Prostate gland (tissue), 2 donors: ENCODE results near the gene UBALD2. TPM values are rescaled to one million over a fixed set of nuclear protein-coding genes. Genes with fewer than 3 reads are reported as not detected.

Experiments
- DNase-seq: peaks from one replicate; pipeline ENCODE4 v3.0.0-alpha.2; 2019; ENCODE audit warnings: low spot score
- H3K27ac ChIP-seq, 2 donors: fragments of 200-600 bp; sonication (generic); 2 replicates each; pipeline ENCODE4 v1.5.1; 2017 to 2019
- H3K27me3 ChIP-seq: fragments of 200-600 bp; sonication (generic); replicated peaks from 2 replicates; pipeline ENCODE4 v1.5.1; 2019; ENCODE audit not compliant: insufficient read depth
- H3K36me3 ChIP-seq, 2 donors: fragments of 200-600 bp; sonication (generic); 1 replicate in 1 of 2; 2 replicates in 1 of 2; pipeline versions ENCODE4 v1.5.1 to v1.8.1; 2017 to 2019
- H3K4me1 ChIP-seq: fragments of 200-600 bp; sonication (generic); replicated peaks from 2 replicates; pipeline ENCODE4 v1.5.1; 2019
- H3K4me3 ChIP-seq, 2 donors: fragments of 200-600 bp; sonication (generic); 2 replicates each; pipeline ENCODE4 v1.5.1; 2017 to 2019
- H3K9me3 ChIP-seq: fragments of 200-600 bp; sonication (generic); 2 replicates; pipeline ENCODE4 v1.5.1; 2017
- CTCF ChIP-seq, 4 experiments: fragments of 200-600 bp in 2 of 4; fragments of 450-650 bp in 2 of 4; sonication (generic) in 2 of 4; IDR thresholded peaks; 1 replicate in 3 of 4; 2 replicates in 1 of 4; pipeline ENCODE4 v1.5.1; 2016 to 2019; ENCODE audit warnings: antibody characterized with exemption in 4 of 4, mild to moderate bottlenecking in 2 of 4, moderate library complexity in 2 of 4
- POLR2A ChIP-seq: fragments of 450-650 bp; IDR thresholded peaks from one replicate; pipeline ENCODE4 v1.6.1; 2016; ENCODE audit warnings: antibody characterized with exemption, mild to moderate bottlenecking
- POLR2AphosphoS5 ChIP-seq: sonication (generic); formaldehyde crosslinking; IDR thresholded peaks from one replicate; pipeline ENCODE4 v1.6.1; 2017; ENCODE audit warnings: antibody characterized with exemption
- WGBS: methylation state at CpG from one replicate; pipeline ENCODE4 v1.1.5; 2018; 5-methylcytosine and 5-hydroxymethylcytosine counted together
- intact Hi-C: fragments of 100-400 bp; cut with DNase I; formaldehyde crosslinking; loops from one replicate; pipeline ENCODE4 v1.14.2; 2022
- total RNA-seq, 2 donors: library from RNA; depleted of rRNA; stranded (reverse); fragments of >200 nt; gene quantifications; one replicate each; pipeline ENCODE4 v1.1.0, GENCODE V29; 2016

The UBALD2 gene
- total RNA-seq, 2 donors from 2014 or later, result 19.4 to 19.7 TPM

- no peak overlapping the region for H3K27ac ChIP-seq
- TF ChIP-seq POLR2AphosphoS5 (no peak), POLR2A (no peak), CTCF (IDR thresholded peaks at IDR 0.05) (no peak)
- no peak overlapping the region for H3K4me3 ChIP-seq
- no peaks in the 10 kb centered on the region for H3K9me3 ChIP-seq
- WGBS, result 88% methylated on average over 19 of the region's 19 CpGs
- H3K27me3 ChIP-seq, result no peaks in the 10 kb centered on the region
- no peaks in the 10 kb centered on the region for H3K36me3 ChIP-seq
- DNase-seq, result no peak
- peaks cover 6% of the 10 kb centered on the region for H3K4me1 ChIP-seq
- intact Hi-C loops, result loop anchor here (1.0 to 10.0 kb wide), 3 partner anchors 96 to 264 kb away; no protein-coding TSS in a partner anchor
Observed at GRCh38 chr17:76278268-76278908, 13.2 kb downstream of the UBALD2 start.

GRCh38 chr17:76278952-76279741, 14.0 kb downstream of the UBALD2 start:
- no peaks in the 10 kb centered on the region for H3K9me3 ChIP-seq
- peaks cover 6% of the 10 kb centered on the region for H3K4me1 ChIP-seq
- intact Hi-C loops, result loop anchor here (1.0 to 10.0 kb wide), 3 partner anchors 96 to 264 kb away; no protein-coding TSS in a partner anchor
- peak; percentile 85 for DNase-seq
- no peak overlapping the region for H3K27ac ChIP-seq
- WGBS, result 45% methylated on average over 28 of the region's 28 CpGs
- H3K36me3 ChIP-seq, result no peaks in the 10 kb centered on the region
- H3K27me3 ChIP-seq, result no peaks in the 10 kb centered on the region
- TF ChIP-seq CTCF (IDR thresholded peaks at IDR 0.05) (peak; percentile 97 to 100 (median 98)), POLR2A (no peak), POLR2AphosphoS5 (peak; percentile 75)
- no peak overlapping the region for H3K4me3 ChIP-seq

- no peaks in the 10 kb centered on the region for H3K9me3 ChIP-seq
- no peak overlapping the region for H3K27ac ChIP-seq
- no peak for DNase-seq
- no peaks in the 10 kb centered on the region for H3K36me3 ChIP-seq
- peaks cover 6% of the 10 kb centered on the region for H3K4me1 ChIP-seq
- H3K4me3 ChIP-seq, result no peak overlapping the region
- WGBS, result 85% methylated on average over 15 of the region's 15 CpGs
- intact Hi-C loops, result loop anchor here (2.0 to 10.0 kb wide), 2 partner anchors 97 to 265 kb away; no protein-coding TSS in a partner anchor
- H3K27me3 ChIP-seq, result no peaks in the 10 kb centered on the region
- TF ChIP-seq POLR2A, result no peak
- TF ChIP-seq POLR2AphosphoS5, result no peak
- TF ChIP-seq CTCF (IDR thresholded peaks at IDR 0.05), result no peak
Observed at GRCh38 chr17:76279742-76280287, 14.7 kb downstream of the UBALD2 start.

- Histone ChIP-seq H3K36me3 (no peaks in the 10 kb centered on the region), H3K27me3 (no peaks in the 10 kb centered on the region), H3K4me1 (peaks cover 6% of the 10 kb centered on the region), H3K4me3 (no peak overlapping the region), H3K9me3 (no peaks in the 10 kb centered on the region), H3K27ac (no peak overlapping the region)
- no peak for DNase-seq
- TF ChIP-seq POLR2AphosphoS5 (no peak), POLR2A (no peak), CTCF (IDR thresholded peaks at IDR 0.05) (no peak)
- over 99% methylated on average over 8 of the region's 15 CpGs for WGBS
- intact Hi-C loops, result no loop called here
Observed at GRCh38 chr17:76280650-76281049, 15.5 kb downstream of the UBALD2 start.
